Measurements from ENCODE around the gene HEMK1. TPM values are rescaled to one million over a fixed set of nuclear protein-coding genes. Genes with fewer than 3 reads are reported as not detected.

Gene HEMK1
- total RNA-seq, 4 donors from 2014 or later: 4.8 to 8.3 (median 6.7) TPM

- no peak for TF ChIP-seq CTCF (IDR thresholded peaks at IDR 0.05)
- no peak for ATAC-seq (ENCODE audit: low FRiP score)
Observed at GRCh38 chr3:50630394-50630793, 61.1 kb downstream of the HEMK1 start.

GRCh38 chr3:50630877-50631276, 61.6 kb downstream of the HEMK1 start:
- no peak for ATAC-seq (ENCODE audit: low FRiP score)
- DNase-seq (ENCODE audit: low spot score): no peak
- TF ChIP-seq CTCF (IDR thresholded peaks at IDR 0.05): no peak

More at GRCh38 chr3:50630394-50630793, 61.1 kb downstream of the HEMK1 start:
- DNase-seq (ENCODE audit: low spot score): no peak

GRCh38 chr3:50632450-50632849, 63.1 kb downstream of the HEMK1 start:
- no peak for TF ChIP-seq CTCF (IDR thresholded peaks at IDR 0.05)
- no peak for ATAC-seq (ENCODE audit: low FRiP score)
- no peak for DNase-seq (ENCODE audit: low spot score)

GRCh38 chr3:50633230-50633790, 64.0 kb downstream of the HEMK1 start:
- no peak for ATAC-seq (ENCODE audit: low FRiP score)
- no peak for TF ChIP-seq CTCF (IDR thresholded peaks at IDR 0.05)
- DNase-seq (ENCODE audit: low spot score): no peak

- no peak for ATAC-seq (ENCODE audit: low FRiP score)
- no peak for DNase-seq (ENCODE audit: low spot score)
- TF ChIP-seq CTCF (IDR thresholded peaks at IDR 0.05): no peak
Observed at GRCh38 chr3:50635066-50635465, 65.7 kb downstream of the HEMK1 start.

- ATAC-seq (ENCODE audit: low FRiP score): no peak
- no peak for DNase-seq (ENCODE audit: low spot score)
- TF ChIP-seq CTCF (IDR thresholded peaks at IDR 0.05): no peak
Observed at GRCh38 chr3:50637011-50637410, 67.7 kb downstream of the HEMK1 start.

GRCh38 chr3:50637945-50638344, 68.6 kb downstream of the HEMK1 start:
- no peak for ATAC-seq (ENCODE audit: low FRiP score)
- no peak for TF ChIP-seq CTCF (IDR thresholded peaks at IDR 0.05)
- no peak for DNase-seq (ENCODE audit: low spot score)

Measured in omental fat pad (tissue), 4 donors.